H1 (cell line): ENCODE results near the gene TRMT44. TPM values are rescaled to one million over a fixed set of nuclear protein-coding genes. Genes with fewer than 3 reads are reported as not detected.

Experiments used
- CTCF ChIA-PET: fragments of 300-600 bp; sonication (Branson Sonifier 250); formaldehyde crosslinking; loops from one replicate; lab custom pipeline; 2021; ENCODE audit not compliant: partially characterized antibody; lab: Charles Lee
- POLR2A ChIA-PET: fragments of 300-600 bp; sonication (Branson Sonifier 250); formaldehyde crosslinking; loops from one replicate; lab custom pipeline; 2021; ENCODE audit warnings: inconsistent platforms; ENCODE audit not compliant: partially characterized antibody; lab: Charles Lee
- DNase-seq, 2 experiments: peaks; one replicate each; pipeline versions ENCODE4 v3.0.0 to v3.0.0-alpha.2; 2010 to 2022; ENCODE audit warnings: low spot score in 2 of 2, low read depth in 1 of 2, mixed read lengths in 1 of 2
- FAIRE-seq: peaks from 2 replicates; lab custom pipeline; 2011; peaks lifted over from hg19 to GRCh38; lab: Jason Lieb, UNC
- H2AFZ ChIP-seq: 2 replicates; pipeline ENCODE4 v1.8.1; 2012; ENCODE audit warnings: low read length, inconsistent platforms
- H2AK5ac ChIP-seq: 2 replicates; pipeline ENCODE4 v1.6.1; 2013; ENCODE audit warnings: low read depth, low read length
- H2BK120ac ChIP-seq: replicated peaks from 2 replicates; pipeline ENCODE3; 2013; ENCODE audit warnings: low read depth, low read length, inconsistent platforms
- H2BK12ac ChIP-seq: 2 replicates; pipeline ENCODE4 v1.6.1; 2013; ENCODE audit warnings: low read depth, low read length
- H2BK15ac ChIP-seq: 2 replicates; pipeline ENCODE4 v1.6.1; 2013; ENCODE audit warnings: low read length
- H2BK20ac ChIP-seq: 2 replicates; pipeline ENCODE4 v1.6.1; 2013; ENCODE audit warnings: low read length
- H2BK5ac ChIP-seq: 2 replicates; pipeline ENCODE4 v1.6.1; 2013; ENCODE audit warnings: low read depth, low read length
- H3K14ac ChIP-seq: 2 replicates; pipeline ENCODE4 v1.6.1; 2013; ENCODE audit warnings: inconsistent platforms; ENCODE audit not compliant: insufficient read length
- H3K18ac ChIP-seq: 2 replicates; pipeline ENCODE4 v1.6.1; 2013; ENCODE audit warnings: low read length; ENCODE audit errors: extremely low read depth
- H3K23ac ChIP-seq: 2 replicates; pipeline ENCODE4 v1.6.1; 2013; ENCODE audit warnings: inconsistent platforms; ENCODE audit not compliant: insufficient read length
- H3K23me2 ChIP-seq: 2 replicates; pipeline ENCODE4 v1.6.1; 2013; ENCODE audit warnings: low read depth, low read length
- H3K27ac ChIP-seq: 2 replicates; pipeline ENCODE4 v1.6.1; 2011; ENCODE audit warnings: low read depth, low read length, inconsistent platforms
- H3K27me3 ChIP-seq, 4 experiments: replicated peaks in 1 of 4; 1 replicate in 1 of 4; 2 replicates in 3 of 4; pipeline versions ENCODE4 v1.6.1 to v1.8.1; 2011 to 2013; ENCODE audit warnings: low read length in 3 of 4, mild to moderate bottlenecking in 3 of 4, inconsistent platforms in 2 of 4, mixed read lengths in 2 of 4, moderate library complexity in 1 of 4; ENCODE audit not compliant: control insufficient read depth in 3 of 4, insufficient read depth in 3 of 4; ENCODE audit errors: extremely low read depth in 1 of 4
- H3K36me3 ChIP-seq, 4 experiments: 2 replicates each; pipeline versions ENCODE4 v1.6.1 to v1.8.1; 2011 to 2013; ENCODE audit warnings: mild to moderate bottlenecking in 4 of 4, low read length in 3 of 4, moderate library complexity in 2 of 4, control low read depth in 1 of 4, inconsistent platforms in 1 of 4; ENCODE audit not compliant: insufficient read depth in 4 of 4, control insufficient read depth in 2 of 4
- H3K4ac ChIP-seq: replicated peaks from 2 replicates; pipeline ENCODE3; 2013; ENCODE audit warnings: low read length, low read depth, mixed read lengths, inconsistent platforms; ENCODE audit not compliant: insufficient read length
- H3K4me1 ChIP-seq, 4 experiments: replicated peaks in 1 of 4; 1 replicate in 1 of 4; 2 replicates in 3 of 4; pipeline versions ENCODE4 v1.6.1 to v1.8.1; 2011 to 2013; ENCODE audit warnings: low read length in 3 of 4, inconsistent platforms in 2 of 4, mixed read lengths in 1 of 4; ENCODE audit not compliant: insufficient read depth in 4 of 4, control insufficient read depth in 3 of 4
- H3K4me2 ChIP-seq, 2 experiments: 2 replicates each; pipeline versions ENCODE4 v1.6.1 to v1.8.1; 2011 to 2013; ENCODE audit warnings: low read depth in 2 of 2, low read length in 2 of 2, control low read depth in 1 of 2, inconsistent platforms in 1 of 2, mild to moderate bottlenecking in 1 of 2; ENCODE audit not compliant: insufficient read depth in 1 of 2
- H3K4me3 ChIP-seq, 4 experiments: fragments of 200-600, 300-600 bp in 1 of 4; sonication (generic), shearing (Covaris generic), sonication (Bioruptor Twin) in 1 of 4; 2 replicates each; pipeline versions ENCODE4 v1.5.1 to v1.8.1; 2011 to 2016; ENCODE audit warnings: low read length in 4 of 4, low read depth in 3 of 4, control low read depth in 2 of 4, inconsistent platforms in 2 of 4, mild to moderate bottlenecking in 2 of 4, mixed read lengths in 1 of 4, moderate library complexity in 1 of 4; ENCODE audit not compliant: insufficient read depth in 2 of 4; ENCODE audit errors: extremely low read depth in 1 of 4
- H3K56ac ChIP-seq: replicated peaks from 2 replicates; pipeline ENCODE3; 2013; ENCODE audit warnings: low read depth, mild to moderate bottlenecking, mixed read lengths, low read length, inconsistent platforms; ENCODE audit not compliant: insufficient read length
- H3K79me1 ChIP-seq: 2 replicates; pipeline ENCODE4 v1.6.1; 2013; ENCODE audit warnings: low read depth, low read length, control low read depth
- H3K79me2 ChIP-seq, 2 experiments: 2 replicates each; pipeline versions ENCODE4 v1.6.1 to v1.8.1; 2012 to 2013; ENCODE audit warnings: low read length in 2 of 2, mild to moderate bottlenecking in 2 of 2, inconsistent platforms in 1 of 2; ENCODE audit not compliant: insufficient read depth in 2 of 2, control insufficient read depth in 1 of 2
- H3K9ac ChIP-seq, 4 experiments: replicated peaks in 1 of 4; 1 replicate in 1 of 4; 2 replicates in 3 of 4; pipeline versions ENCODE4 v1.6.1 to v1.8.1; 2011 to 2013; ENCODE audit warnings: low read depth in 3 of 4, low read length in 3 of 4, control low read depth in 2 of 4, mild to moderate bottlenecking in 2 of 4, moderate library complexity in 2 of 4, inconsistent platforms in 1 of 4; ENCODE audit errors: extremely low read depth in 1 of 4
- H3K9me3 ChIP-seq, 2 experiments: 2 replicates each; pipeline versions ENCODE4 v1.6.1 to v1.8.1; 2012 to 2013; ENCODE audit warnings: mild to moderate bottlenecking in 2 of 2, moderate library complexity in 2 of 2, control low read depth in 1 of 2, inconsistent platforms in 1 of 2, low read depth in 1 of 2, low read length in 1 of 2, mixed read lengths in 1 of 2; ENCODE audit not compliant: insufficient read depth in 2 of 2
- H4K20me1 ChIP-seq, 2 experiments: replicated peaks in 1 of 2; 2 replicates each; pipeline versions ENCODE3 to v1.8.1; 2011 to 2013; ENCODE audit warnings: inconsistent platforms in 2 of 2, low read length in 2 of 2, mild to moderate bottlenecking in 1 of 2; ENCODE audit not compliant: insufficient read depth in 2 of 2, control insufficient read depth in 1 of 2
- H4K5ac ChIP-seq: 2 replicates; pipeline ENCODE4 v1.6.1; 2013; ENCODE audit warnings: low read length, low read depth, mixed read lengths, inconsistent platforms; ENCODE audit not compliant: insufficient read length
- H4K8ac ChIP-seq: 2 replicates; pipeline ENCODE4 v1.8.0; 2013; ENCODE audit warnings: mild to moderate bottlenecking, moderate library complexity, low read length, inconsistent platforms; ENCODE audit not compliant: insufficient read depth; ENCODE audit errors: extremely low read depth
- H4K91ac ChIP-seq: replicated peaks from 2 replicates; pipeline ENCODE3; 2013; ENCODE audit warnings: low read length, mixed read lengths, inconsistent platforms; ENCODE audit not compliant: insufficient read length
- ATF2 ChIP-seq: IDR thresholded peaks from 2 replicates; pipeline ENCODE4 v1.6.1; 2012; ENCODE audit warnings: low read length, inconsistent platforms
- ATF3 ChIP-seq: IDR thresholded peaks from 2 replicates; pipeline ENCODE4 v1.6.1; 2011; ENCODE audit warnings: low read depth, mild to moderate bottlenecking, low read length; ENCODE audit not compliant: insufficient read depth
- CBX5 ChIP-seq: fragments of 300-800, 300-1000 bp; sonication (generic); IDR thresholded peaks from 2 replicates; pipeline ENCODE4 v1.7.1; 2016; ENCODE audit warnings: antibody characterized with exemption, low read length, low read depth
- CHD1 ChIP-seq: IDR thresholded peaks from 2 replicates; pipeline ENCODE4 v1.6.1; 2012; ENCODE audit warnings: low read depth, low read length, improper control_type of control experiment
- RBBP5 ChIP-seq: IDR thresholded peaks from 2 replicates; pipeline ENCODE4 v1.7.1; 2012; ENCODE audit warnings: low read depth, mild to moderate bottlenecking, inconsistent platforms, low read length, moderate library complexity, borderline replicate concordance
- RFX5 ChIP-seq: IDR thresholded peaks from 2 replicates; pipeline ENCODE4 v1.6.1; 2011; ENCODE audit warnings: low read depth, low read length, improper control_type of control experiment, borderline replicate concordance
- SIRT6 ChIP-seq: IDR thresholded peaks from one replicate; pipeline ENCODE4 v1.7.1; 2012; ENCODE audit warnings: low read length, inconsistent platforms
- SIX5 ChIP-seq: IDR thresholded peaks from 2 replicates; pipeline ENCODE4 v1.6.1; 2011; ENCODE audit warnings: mild to moderate bottlenecking, low read depth, low read length
- SP4 ChIP-seq: IDR thresholded peaks from 2 replicates; pipeline ENCODE4 v1.6.1; 2012; ENCODE audit warnings: low read length, inconsistent platforms
- SRF ChIP-seq: IDR thresholded peaks from 2 replicates; pipeline ENCODE4 v1.6.1; 2011; ENCODE audit warnings: mild to moderate bottlenecking, low read depth, low read length, moderate library complexity
- USF2 ChIP-seq: IDR thresholded peaks from 2 replicates; pipeline ENCODE4 v1.6.1; 2011; ENCODE audit warnings: low read length, improper control_type of control experiment
- ZNF274 ChIP-seq: IDR thresholded peaks from 2 replicates; pipeline ENCODE4 v1.7.0; 2012; ENCODE audit warnings: low read length, borderline replicate concordance; ENCODE audit errors: extremely low read depth
- WGBS, 2 experiments: shearing (Covaris generic) in 1 of 2; methylation state at CpG; one replicate each; pipeline versions ENCODE4 v1.1.6 to v1.1.7; 2013 to 2015; ENCODE audit warnings: low lambda C conversion rate in 2 of 2, mixed read lengths in 2 of 2, inconsistent platforms in 1 of 2, low coverage in 1 of 2, missing lambda C conversion rate in 1 of 2; ENCODE audit not compliant: insufficient replicate concordance in 2 of 2, insufficient coverage in 1 of 2, insufficient read length in 1 of 2; ENCODE audit errors: extremely low coverage in 1 of 2, missing lambda C conversion rate in 1 of 2; 5-methylcytosine and 5-hydroxymethylcytosine counted together
- polyA plus RNA-seq, 7 experiments: library from polyadenylated mRNA; depleted of rRNA in 3 of 7; stranded (reverse) in 5 of 7; unstranded in 2 of 7; fragments of >200 nt in 5 of 7; fragments of 200-250 nt in 2 of 7; gene quantifications; 1 replicate in 5 of 7; 2 replicates in 1 of 7; 4 replicates in 1 of 7; pipeline versions ENCODE4 v1.2.1 to v1.2.3, GENCODE V29; 2011 to 2013; ENCODE audit warnings: missing spikeins in 2 of 7, mixed read lengths in 2 of 7
- total RNA-seq: library from RNA; stranded (reverse); fragmentation: NEBNext Ultra II Directional; extraction: Animal tissue kit (Norgen Biotek cat#: 25700); gene quantifications from 2 replicates; pipeline ENCODE4 v1.2.1, GENCODE V29; 2021

Gene TRMT44
- total and polyA plus RNA-seq, 2 of the 8 experiments (the other 6 are each of a cell fraction or from before 2014, with no cell fraction given): 8.6 to 23.9 TPM

- 85% methylated on average over 2 of the region's 2 CpGs; no CpG with 5 or more reads in 1 of the 2 experiments for WGBS, 2 experiments
- no peak overlapping the region for H2BK5ac ChIP-seq
- no peak overlapping the region for H3K56ac ChIP-seq
- H2AFZ ChIP-seq: no peak overlapping the region
- no peak overlapping the region for H3K9ac ChIP-seq
- no peak overlapping the region for H2BK12ac ChIP-seq
- H3K23ac ChIP-seq: no peak overlapping the region
- H3K14ac ChIP-seq: no peak overlapping the region
- no peaks in the 10 kb centered on the region for H3K9me3 ChIP-seq
- H2BK20ac ChIP-seq: no peak overlapping the region
- H3K27ac ChIP-seq: no peak overlapping the region
- H4K20me1 ChIP-seq: peaks cover 0 to 3% of the 10 kb centered on the region in 2 experiments
- H3K36me3 ChIP-seq: no peaks in the 10 kb centered on the region
- POLR2A ChIA-PET: no interaction called here
- no peaks in the 10 kb centered on the region for H3K27me3 ChIP-seq
- no peak overlapping the region for H2BK15ac ChIP-seq
- no peak overlapping the region for H3K18ac ChIP-seq
- H3K4ac ChIP-seq: no peak overlapping the region
- CTCF ChIA-PET: interaction anchor here (1.2 kb wide), 1 partner anchor 11 kb away, joined by 3 read pairs; no protein-coding TSS in a partner anchor
- H4K5ac ChIP-seq: no peak overlapping the region
- peaks cover 0 to 5% (median 4%) of the 10 kb centered on the region in 4 experiments; a peak in 6 of 7 replicates for H3K4me1 ChIP-seq
- H3K79me1 ChIP-seq: no peaks in the 10 kb centered on the region
- no peaks in the 10 kb centered on the region for H3K23me2 ChIP-seq
- DNase-seq: no peak
- H4K8ac ChIP-seq: no peak overlapping the region
- no peak overlapping the region for H2AK5ac ChIP-seq
- no peaks in the 10 kb centered on the region for H3K79me2 ChIP-seq
- no peak overlapping the region for H3K4me3 ChIP-seq
- H3K4me2 ChIP-seq: no peak overlapping the region
- FAIRE-seq: no peak
- H2BK120ac ChIP-seq: no peak overlapping the region
- no peak overlapping the region for H4K91ac ChIP-seq
- TF ChIP-seq SP4 (no peak), RBBP5 (no peak), SIRT6 (no peak), CHD1 (no peak), ATF3 (no peak), CBX5 (no peak), SRF (no peak), SIX5 (no peak), RFX5 (no peak), ZNF274 (no peak), USF2 (no peak), ATF2 (no peak)
Observed at GRCh38 chr4:8414377-8414776, 26.2 kb upstream of the TRMT44 start.
